Suppressor macrophage treated with lipopolysaccharide for 4 hours (primary cell): ENCODE data around the gene FLYWCH1.

Experiments
- DNase-seq: peaks from one replicate; pipeline ENCODE4 v3.0.0-alpha.2; 2020

FLYWCH1 gene

GRCh38 chr16:2911638-2912329, at the start of gene FLYWCH1:
FLYWCH1 (plus strand) TSS chr16:2911931; CDS start chr16:2929686, 17,755 bp downstream.
- DNase-seq: peak; percentile 98

- DNase-seq: no peak
Observed at GRCh38 chr16:2865651-2866050, 46.1 kb upstream of the FLYWCH1 start.

- DNase-seq: no peak
Observed at GRCh38 chr16:2866431-2866830, 45.3 kb upstream of the FLYWCH1 start.

GRCh38 chr16:2867661-2867986, 44.1 kb upstream of the FLYWCH1 start:
- no peak for DNase-seq

DNA sequence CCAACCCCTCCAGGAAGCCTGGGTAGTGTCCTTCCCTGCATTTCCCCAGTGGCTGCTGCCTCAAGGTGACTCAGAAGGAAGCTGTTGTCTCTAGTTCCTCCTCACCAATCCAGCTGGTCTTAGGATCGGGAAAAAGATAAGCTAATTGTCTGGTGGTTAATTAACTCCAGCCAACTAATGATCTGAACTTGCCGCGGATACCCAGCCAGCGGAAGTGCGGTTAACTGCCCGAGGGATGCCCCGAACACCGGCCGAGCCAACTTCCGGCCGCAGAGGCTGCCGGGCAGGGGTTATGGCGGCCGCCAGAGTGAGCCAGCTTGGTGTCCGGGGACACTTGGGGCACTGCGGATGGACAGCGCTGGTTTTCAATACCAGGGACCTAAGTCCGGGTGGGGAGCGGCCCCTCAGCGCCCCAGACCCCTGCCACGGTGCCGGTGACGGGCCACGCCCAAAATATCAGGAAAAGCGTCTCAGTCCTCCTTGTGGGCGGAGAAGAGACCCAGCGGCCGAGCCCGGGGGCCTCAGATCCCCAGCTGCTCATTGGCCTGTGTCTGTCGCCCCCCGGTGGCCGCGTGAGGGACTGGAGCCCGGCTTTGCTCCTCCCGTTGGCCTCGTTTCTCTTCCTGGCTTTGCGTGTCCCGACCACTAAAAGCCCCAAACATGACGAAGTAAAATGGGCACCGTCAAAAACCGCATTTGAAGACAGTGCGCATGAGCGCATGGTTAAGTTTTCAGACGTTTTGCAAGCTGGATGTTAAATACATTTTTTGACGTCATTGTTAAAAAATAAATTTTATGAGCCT, 43.5 kb upstream of the FLYWCH1 start:
- peak; percentile 96 for DNase-seq

DNA sequence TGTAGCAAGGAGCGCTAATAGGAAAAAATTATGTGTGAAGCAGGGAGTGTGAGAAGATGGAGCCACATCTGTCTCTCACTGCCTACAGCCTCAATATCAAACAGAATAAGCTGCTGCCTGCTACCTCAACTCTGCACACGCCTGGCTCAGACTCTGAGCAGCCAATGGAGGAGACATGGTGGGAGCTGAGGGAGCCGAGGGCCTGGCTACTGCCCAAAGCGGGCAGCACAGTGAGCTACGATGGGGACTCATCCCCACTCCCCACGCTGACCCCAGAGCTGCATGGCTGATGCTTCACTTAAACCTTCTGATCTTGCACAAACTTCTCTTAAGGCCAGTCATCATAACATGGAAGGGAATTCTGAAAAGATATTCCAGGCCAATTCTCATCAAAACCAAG, 39.8 kb upstream of the FLYWCH1 start:
- no peak for DNase-seq

DNA sequence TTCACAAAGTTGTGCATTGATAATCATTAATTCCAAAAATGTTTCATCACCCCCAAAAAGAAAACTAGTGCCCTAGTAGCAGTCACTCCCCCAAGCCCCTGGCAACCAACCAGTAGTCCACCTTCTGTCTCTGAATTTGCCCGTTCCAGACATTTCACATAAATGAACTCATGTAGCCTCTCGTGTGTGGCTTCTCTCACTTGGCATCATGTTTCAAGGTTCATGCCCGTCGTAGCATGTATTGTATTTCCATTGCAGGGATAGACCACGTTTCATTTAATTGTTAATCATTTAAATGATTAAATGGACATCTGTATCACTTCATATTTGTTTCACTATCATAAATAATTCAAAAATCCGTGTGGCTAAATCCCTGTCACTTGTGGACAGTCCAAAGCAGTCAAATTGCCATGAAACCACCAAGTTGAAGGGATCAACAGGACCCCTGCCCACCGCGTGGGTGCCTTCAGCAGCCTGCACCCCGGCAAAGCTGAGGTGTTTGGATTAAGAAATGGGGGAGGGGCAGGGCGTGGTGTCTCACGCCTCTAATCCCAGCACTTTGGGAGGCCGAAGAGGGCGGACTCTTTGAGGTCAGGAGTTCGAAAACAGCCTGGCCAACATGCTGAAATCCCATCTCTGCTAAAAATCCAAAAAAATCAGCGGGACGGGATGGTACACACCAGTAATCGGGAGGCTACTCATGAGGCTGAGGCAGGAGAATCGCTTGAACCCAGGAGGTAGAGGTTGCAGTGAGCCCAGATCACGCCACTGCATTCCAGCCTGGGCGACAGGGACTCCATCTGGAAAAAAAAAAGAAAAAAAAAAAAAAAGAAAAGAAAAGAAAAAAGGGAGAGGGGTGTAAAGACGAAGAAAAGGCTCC, 37.5 kb upstream of the FLYWCH1 start:
- no peak for DNase-seq

DNA sequence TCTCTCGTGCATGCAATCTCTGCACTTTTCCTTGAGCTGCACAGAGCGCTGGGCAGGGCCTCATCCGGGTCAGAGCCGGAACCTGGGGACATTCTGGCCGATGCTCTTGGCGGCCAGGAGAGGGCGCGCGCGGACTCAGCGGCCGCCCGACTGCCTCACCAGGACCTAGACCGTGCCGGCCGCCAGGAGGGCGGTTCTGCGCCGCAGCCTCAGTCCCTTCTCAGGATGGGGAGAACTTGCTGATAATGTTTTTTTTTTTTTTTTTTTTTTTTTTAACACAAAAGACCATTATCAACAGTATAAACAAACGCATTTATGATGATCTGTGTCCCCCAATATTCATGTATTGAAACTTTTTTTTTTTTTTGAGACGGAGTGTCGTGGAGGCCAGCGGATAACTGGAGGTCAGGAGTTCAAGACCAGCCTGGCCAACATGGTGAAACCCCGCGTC, 36.8 kb upstream of the FLYWCH1 start:
- DNase-seq: peak; percentile 91

DNA sequence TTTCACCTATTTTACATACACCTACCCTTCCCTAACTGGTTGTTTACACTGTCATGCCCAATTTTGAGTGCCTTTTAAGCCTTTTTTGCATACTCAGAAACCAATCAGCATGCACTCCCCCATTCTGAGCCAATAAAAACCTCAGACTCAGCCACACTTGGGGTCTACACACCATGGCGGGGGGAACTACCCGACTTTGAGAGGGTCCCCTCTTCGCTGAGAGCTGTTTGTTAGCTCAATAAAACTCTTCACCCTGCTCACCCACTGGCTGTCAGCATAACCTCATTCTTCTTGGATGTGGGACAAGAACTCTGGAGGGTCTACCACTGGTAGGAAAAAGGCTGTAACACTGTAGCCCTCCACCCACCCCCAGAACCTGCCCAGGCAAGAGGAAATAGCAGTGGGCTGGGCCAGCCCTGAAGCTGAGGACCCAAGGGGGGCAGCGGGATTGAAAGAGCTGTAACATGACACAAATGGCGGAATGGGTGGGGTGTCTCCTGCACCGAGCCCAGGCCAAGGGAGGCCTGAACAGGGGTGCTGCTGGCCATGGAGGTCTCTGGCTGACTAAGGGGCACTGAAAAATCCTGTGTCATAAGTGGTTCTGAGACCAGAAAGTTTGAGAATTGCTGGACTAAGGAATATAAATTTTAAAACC, 31.8 kb upstream of the FLYWCH1 start:
- no peak for DNase-seq

GRCh38 chr16:2881783-2882649, 29.7 kb upstream of the FLYWCH1 start:
- DNase-seq: peak; percentile 27

GRCh38 chr16:2882650-2883457, 28.9 kb upstream of the FLYWCH1 start, which contains the start of gene FLYWCH2:
FLYWCH2 (plus strand) TSS chr16:2883215; CDS start chr16:2896450, 13,235 bp downstream.
- DNase-seq: peak; percentile 98

GRCh38 chr16:2883458-2883908, 28.2 kb upstream of the FLYWCH1 start:
- DNase-seq: peak; percentile 15

- no peak for DNase-seq
Observed at GRCh38 chr16:2884041-2884451, 27.7 kb upstream of the FLYWCH1 start.

GRCh38 chr16:2894231-2894630, 17.5 kb upstream of the FLYWCH1 start:
- no peak for DNase-seq

GRCh38 chr16:2895813-2896212, 15.9 kb upstream of the FLYWCH1 start:
- no peak for DNase-seq

DNA sequence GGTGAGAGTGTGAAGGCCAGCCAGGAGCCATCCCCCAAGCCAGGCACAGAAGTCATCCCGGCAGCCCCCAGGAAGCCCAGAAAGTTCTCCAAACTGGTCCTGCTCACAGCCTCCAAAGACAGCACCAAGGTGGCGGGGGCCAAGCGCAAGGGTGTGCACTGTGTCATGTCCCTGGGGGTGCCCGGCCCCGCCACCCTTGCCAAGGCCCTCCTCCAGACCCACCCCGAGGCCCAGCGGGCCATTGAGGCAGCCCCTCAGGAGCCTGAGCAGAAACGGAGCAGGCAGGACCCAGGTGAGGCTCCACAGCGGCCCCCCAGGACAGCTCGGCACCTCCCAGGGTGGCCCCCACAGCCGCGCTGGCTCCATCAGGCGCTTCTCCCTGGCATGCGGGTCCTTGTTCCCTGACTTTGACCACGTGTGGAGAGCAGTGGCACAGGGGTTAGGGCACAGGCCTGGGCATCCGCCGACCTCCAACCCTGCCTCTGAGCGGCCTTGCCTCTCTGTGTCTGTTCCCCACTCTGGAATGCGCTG, 15.2 kb upstream of the FLYWCH1 start:
- no peak for DNase-seq

- DNase-seq: no peak
Observed at GRCh38 chr16:2897110-2897509, 14.6 kb upstream of the FLYWCH1 start.

DNA sequence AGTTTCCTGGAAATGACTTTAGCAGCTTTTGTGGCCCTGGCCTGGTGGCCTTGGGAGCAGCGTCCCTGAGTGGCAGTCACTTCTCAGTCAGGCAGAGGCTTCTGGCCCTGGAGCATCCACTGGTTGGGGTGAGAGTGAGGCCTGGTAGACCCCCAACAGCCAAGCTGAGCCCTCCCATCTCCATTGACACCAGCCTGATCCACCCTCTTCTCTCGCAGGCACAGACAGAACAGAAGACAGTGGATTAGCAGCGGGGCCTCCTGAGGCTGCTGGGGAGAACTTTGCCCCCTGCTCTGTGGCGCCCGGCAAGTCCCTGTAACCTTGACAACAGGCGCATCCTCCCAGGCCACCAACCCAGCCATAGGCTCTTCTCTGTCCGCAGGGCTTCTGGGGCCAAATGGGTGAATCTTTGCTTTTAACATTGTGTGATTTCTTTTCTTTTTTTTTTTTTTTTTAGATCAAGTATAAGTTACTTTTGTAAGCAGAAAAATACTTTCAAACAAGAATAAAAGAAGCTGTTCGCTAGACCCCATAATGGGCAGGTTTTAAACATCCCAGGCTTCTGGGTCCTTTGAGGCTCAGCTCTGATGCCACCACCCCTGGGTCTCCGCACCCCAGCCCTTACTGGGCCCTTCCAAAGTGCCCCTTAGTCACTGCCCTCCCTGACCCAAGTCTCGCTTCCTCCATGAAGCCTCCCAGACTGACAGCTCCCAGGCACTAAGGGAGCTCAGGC, 12.7 kb upstream of the FLYWCH1 start:
- no peak for DNase-seq

DNA sequence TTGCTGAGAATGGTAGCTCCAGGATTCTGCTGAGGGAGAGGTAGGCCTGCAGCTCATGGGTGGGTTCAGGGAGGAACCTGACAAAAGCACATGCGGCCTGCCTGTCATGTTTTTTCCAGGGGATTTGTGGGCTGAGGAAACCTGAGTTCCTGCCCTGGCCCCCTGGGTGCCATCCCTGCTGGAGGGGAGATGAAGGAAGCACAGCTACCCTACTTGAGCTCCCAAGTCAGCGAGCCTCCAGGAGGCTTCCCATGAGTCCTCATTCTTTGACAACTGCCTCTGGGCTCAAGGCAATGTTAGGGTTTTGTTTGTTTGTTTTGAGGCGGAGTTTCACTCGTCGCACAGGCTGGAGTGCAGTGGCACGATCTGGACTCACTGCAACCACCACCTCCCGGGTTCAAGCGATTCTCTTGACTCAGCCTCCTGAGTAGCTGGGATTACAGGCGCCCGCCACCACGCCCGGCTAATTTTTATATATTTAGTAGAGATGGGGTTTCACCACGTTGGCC, 12.1 kb upstream of the FLYWCH1 start:
- no peak for DNase-seq
